ENCODE measurements around the gene CGB5. TPM values are rescaled to one million over a fixed set of nuclear protein-coding genes. Genes with fewer than 3 reads are reported as not detected.

Gene CGB5
- total RNA-seq, 1 donor from 2014 or later, result 3.7 TPM

DNA sequence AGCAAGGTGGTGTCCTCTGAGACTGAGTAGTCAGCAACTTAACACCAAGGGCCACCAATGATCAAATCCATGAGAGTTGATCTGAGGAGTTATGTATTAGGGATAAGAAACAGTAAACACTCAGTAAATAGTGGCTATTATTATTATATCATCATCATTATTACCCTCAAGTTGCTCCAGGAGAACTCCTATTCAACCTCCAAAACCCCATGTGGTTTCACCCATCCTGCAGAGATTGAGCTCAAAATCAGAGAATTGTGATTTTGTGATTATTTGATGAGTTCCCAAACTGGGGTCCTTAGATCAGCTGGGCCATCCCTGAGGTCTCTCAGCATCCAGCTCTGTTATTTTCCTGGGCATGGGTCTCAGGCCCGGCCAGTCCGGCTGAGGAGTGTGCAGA, 17.4 kb downstream of the CGB5 start:
- Mint-ChIP-seq H3K27me3 (ENCODE audit: low read depth) (peaks cover 24% of the 10 kb centered on the region), H3K4me3 (no peak overlapping the region), H3K4me1 (peaks cover 41% of the 10 kb centered on the region), H3K36me3 (peaks cover 4% of the 10 kb centered on the region), H3K27ac (no peak overlapping the region), H3K9me3 (no peaks in the 10 kb centered on the region)
- no peak for TF ChIP-seq CTCF (IDR thresholded peaks at IDR 0.05; ENCODE audit: unreplicated experiment)
- no peak for DNase-seq (ENCODE audit: low spot score in 2 of 2, unreplicated experiment in 2 of 2)

GRCh38 chr19:49061445-49061844, 17.8 kb downstream of the CGB5 start:
- no peak overlapping the region for H3K27ac Mint-ChIP-seq
- TF ChIP-seq CTCF (IDR thresholded peaks at IDR 0.05; ENCODE audit: unreplicated experiment), result no peak
- peaks cover 45% of the 10 kb centered on the region for H3K4me1 Mint-ChIP-seq
- DNase-seq (ENCODE audit: low spot score in 2 of 2, unreplicated experiment in 2 of 2), result no peak
- peaks cover 4% of the 10 kb centered on the region for H3K36me3 Mint-ChIP-seq
- no peaks in the 10 kb centered on the region for H3K9me3 Mint-ChIP-seq
- H3K27me3 Mint-ChIP-seq (ENCODE audit: low read depth), result peaks cover 24% of the 10 kb centered on the region
- no peak overlapping the region for H3K4me3 Mint-ChIP-seq

GRCh38 chr19:49064029-49064629, 20.5 kb downstream of the CGB5 start:
- Mint-ChIP-seq H3K4me3 (peak overlapping the region; percentile 72), H3K36me3 (peaks cover 4% of the 10 kb centered on the region), H3K4me1 (peaks cover 47% of the 10 kb centered on the region), H3K9me3 (no peaks in the 10 kb centered on the region), H3K27ac (peak overlapping the region; percentile 92), H3K27me3 (ENCODE audit: low read depth) (peaks cover 3% of the 10 kb centered on the region)
- DNase-seq (ENCODE audit: low spot score in 2 of 2, unreplicated experiment in 2 of 2), result no peak
- TF ChIP-seq CTCF (IDR thresholded peaks at IDR 0.05; ENCODE audit: unreplicated experiment), result no peak

- H3K36me3 Mint-ChIP-seq, result peaks cover 4% of the 10 kb centered on the region
- H3K27me3 Mint-ChIP-seq (ENCODE audit: low read depth), result peaks cover 7% of the 10 kb centered on the region
- H3K9me3 Mint-ChIP-seq, result no peaks in the 10 kb centered on the region
- no peak for TF ChIP-seq CTCF (IDR thresholded peaks at IDR 0.05; ENCODE audit: unreplicated experiment)
- DNase-seq (ENCODE audit: low spot score in 2 of 2, unreplicated experiment in 2 of 2), result peak; percentile 65 to 78
- peak within 1 kb of the TSS; percentile 72 for H3K4me3 Mint-ChIP-seq
- H3K4me1 Mint-ChIP-seq, result peaks cover 46% of the 10 kb centered on the region
- peak within 1 kb of the TSS; percentile 92 for H3K27ac Mint-ChIP-seq
These were observed 21.3 kb downstream of the CGB5 start, which contains the start of gene NTF4 for GRCh38 chr19:49064768-49065611. Gene NTF4 (minus strand): TSS chr19:49064818. CDS start chr19:49061997, 2,821 bp downstream.

- peaks cover 46% of the 10 kb centered on the region for H3K4me1 Mint-ChIP-seq
- peak overlapping the region; percentile 31 for H3K4me3 Mint-ChIP-seq
- DNase-seq (ENCODE audit: low spot score in 2 of 2, unreplicated experiment in 2 of 2), result no peak
- H3K27ac Mint-ChIP-seq, result peak overlapping the region; percentile 81
- no peak for TF ChIP-seq CTCF (IDR thresholded peaks at IDR 0.05; ENCODE audit: unreplicated experiment)
- H3K36me3 Mint-ChIP-seq, result peaks cover 5% of the 10 kb centered on the region
- peaks cover 4% of the 10 kb centered on the region for H3K9me3 Mint-ChIP-seq
- peaks cover 18% of the 10 kb centered on the region for H3K27me3 Mint-ChIP-seq (ENCODE audit: low read depth)
These were observed 22.4 kb downstream of the CGB5 start for GRCh38 chr19:49065905-49066512.
